Measurements from ENCODE around the gene GLIS1.

Gene GLIS1

GRCh38 chr1:53771648-53772047, 32.7 kb upstream of the GLIS1 start:
- Histone ChIP-seq H3K36me3 (ENCODE audit: low read depth) (peaks cover 87% of the 10 kb centered on the region), H3K4me1 (ENCODE audit: insufficient read depth, poor library complexity, severe bottlenecking) (no peaks in the 10 kb centered on the region)

GRCh38 chr1:53769780-53770179, 30.8 kb upstream of the GLIS1 start:
- no peak for ATAC-seq (ENCODE audit: low read depth)
- H3K9me3 ChIP-seq (ENCODE audit: severe bottlenecking), result no peaks in the 10 kb centered on the region
- no peaks in the 10 kb centered on the region for H3K4me1 ChIP-seq (ENCODE audit: insufficient read depth, poor library complexity, severe bottlenecking)
- TF ChIP-seq CTCF (IDR thresholded peaks at IDR 0.05; ENCODE audit: poor library complexity, severe bottlenecking), result no peak
- H3K36me3 ChIP-seq (ENCODE audit: low read depth), result peaks cover 75% of the 10 kb centered on the region
- DNase-seq (ENCODE audit: low spot score), result no peak
- H3K4me3 ChIP-seq (ENCODE audit: severe bottlenecking), result no peak overlapping the region
- H3K27ac ChIP-seq (ENCODE audit: poor library complexity, severe bottlenecking), result no peak overlapping the region
- no peaks in the 10 kb centered on the region for H3K27me3 ChIP-seq (ENCODE audit: insufficient read depth, poor library complexity, severe bottlenecking)

More at GRCh38 chr1:53771648-53772047, 32.7 kb upstream of the GLIS1 start:
- H3K9me3 ChIP-seq (ENCODE audit: severe bottlenecking), result no peaks in the 10 kb centered on the region
- H3K27ac ChIP-seq (ENCODE audit: poor library complexity, severe bottlenecking), result no peak overlapping the region
- H3K27me3 ChIP-seq (ENCODE audit: insufficient read depth, poor library complexity, severe bottlenecking), result no peaks in the 10 kb centered on the region
- ATAC-seq (ENCODE audit: low read depth), result no peak
- DNase-seq (ENCODE audit: low spot score), result no peak
- no peak overlapping the region for H3K4me3 ChIP-seq (ENCODE audit: severe bottlenecking)
- TF ChIP-seq CTCF (IDR thresholded peaks at IDR 0.05; ENCODE audit: poor library complexity, severe bottlenecking), result no peak

- no peak for TF ChIP-seq CTCF (IDR thresholded peaks at IDR 0.05; ENCODE audit: poor library complexity, severe bottlenecking)
- H3K27me3 ChIP-seq (ENCODE audit: insufficient read depth, poor library complexity, severe bottlenecking), result no peaks in the 10 kb centered on the region
- H3K4me1 ChIP-seq (ENCODE audit: insufficient read depth, poor library complexity, severe bottlenecking), result no peaks in the 10 kb centered on the region
- no peaks in the 10 kb centered on the region for H3K9me3 ChIP-seq (ENCODE audit: severe bottlenecking)
- no peak overlapping the region for H3K27ac ChIP-seq (ENCODE audit: poor library complexity, severe bottlenecking)
- ATAC-seq (ENCODE audit: low read depth) (no peak), DNase-seq (ENCODE audit: low spot score) (no peak)
- H3K36me3 ChIP-seq (ENCODE audit: low read depth), result peaks cover 70% of the 10 kb centered on the region
- H3K4me3 ChIP-seq (ENCODE audit: severe bottlenecking), result no peak overlapping the region
These were observed 30.2 kb upstream of the GLIS1 start for GRCh38 chr1:53769184-53769583.

- no peaks in the 10 kb centered on the region for H3K27me3 ChIP-seq (ENCODE audit: insufficient read depth, poor library complexity, severe bottlenecking)
- H3K4me1 ChIP-seq (ENCODE audit: insufficient read depth, poor library complexity, severe bottlenecking), result no peaks in the 10 kb centered on the region
- H3K9me3 ChIP-seq (ENCODE audit: severe bottlenecking), result no peaks in the 10 kb centered on the region
- TF ChIP-seq CTCF (IDR thresholded peaks at IDR 0.05; ENCODE audit: poor library complexity, severe bottlenecking), result no peak
- no peak for DNase-seq (ENCODE audit: low spot score)
- H3K27ac ChIP-seq (ENCODE audit: poor library complexity, severe bottlenecking), result no peak overlapping the region
- H3K4me3 ChIP-seq (ENCODE audit: severe bottlenecking), result no peak overlapping the region
- H3K36me3 ChIP-seq (ENCODE audit: low read depth), result peaks cover 50% of the 10 kb centered on the region
- ATAC-seq (ENCODE audit: low read depth), result 0 out of 3 replicates have a peak, but pooled peaks have one; percentile 49
These were observed 28.0 kb upstream of the GLIS1 start for GRCh38 chr1:53766831-53767405.

- Histone ChIP-seq H3K9me3 (ENCODE audit: severe bottlenecking) (no peaks in the 10 kb centered on the region), H3K27ac (ENCODE audit: poor library complexity, severe bottlenecking) (no peak overlapping the region), H3K4me3 (ENCODE audit: severe bottlenecking) (no peak overlapping the region), H3K4me1 (ENCODE audit: insufficient read depth, poor library complexity, severe bottlenecking) (no peaks in the 10 kb centered on the region), H3K27me3 (ENCODE audit: insufficient read depth, poor library complexity, severe bottlenecking) (no peaks in the 10 kb centered on the region), H3K36me3 (ENCODE audit: low read depth) (peaks cover 43% of the 10 kb centered on the region)
- no peak for DNase-seq (ENCODE audit: low spot score)
- no peak for TF ChIP-seq CTCF (IDR thresholded peaks at IDR 0.05; ENCODE audit: poor library complexity, severe bottlenecking)
- ATAC-seq (ENCODE audit: low read depth), result no peak
These were observed 27.3 kb upstream of the GLIS1 start for GRCh38 chr1:53766194-53766742.

All from RWPE2 (cell line).